Measurements from ENCODE around the gene LAMP5. TPM values are rescaled to one million over a fixed set of nuclear protein-coding genes. Genes with fewer than 3 reads are reported as not detected.

The LAMP5 gene
- total and polyA plus RNA-seq, 2 experiments from 2014 or later: 0.21 to 0.29 TPM

- Mint-ChIP-seq H3K4me1 (peaks cover 55% of the 10 kb centered on the region), H3K36me3 (ENCODE audit: low read depth) (0 out of 3 replicates have a peak, but pooled peaks cover 2% of the 10 kb centered on the region), H3K9me3 (no peaks in the 10 kb centered on the region; the same call in 2 of the 3 replicates), H3K27ac (peak overlapping the region; percentile 81), H3K27me3 (ENCODE audit: insufficient read depth, low read depth, poor library complexity) (peaks cover 21% of the 10 kb centered on the region), H3K4me3 (no peak overlapping the region)
- no peak for DNase-seq (ENCODE audit: low spot score)
- peak overlapping the region; percentile 45 for H3K4me2 ChIP-seq
- no peak for TF ChIP-seq EZH2phosphoT487 (IDR thresholded peaks at IDR 0.05; ENCODE audit: unreplicated experiment)
- TF ChIP-seq EZH2 (IDR thresholded peaks at IDR 0.05; ENCODE audit: low read depth, unreplicated experiment): no peak
- no peak for TF ChIP-seq POLR2AphosphoS5 (IDR thresholded peaks at IDR 0.05; ENCODE audit: low read depth)
- TF ChIP-seq REST (IDR thresholded peaks at IDR 0.05; ENCODE audit: unreplicated experiment): no peak
- no peak for TF ChIP-seq CTCF (conservative IDR thresholded peaks at IDR 0.05; ENCODE audit: low read depth in 2 of 2)
- no peak for TF ChIP-seq ZNF462 (CRISPR knock-in tag; IDR thresholded peaks at IDR 0.05)
- no peak for TF ChIP-seq JUNB (IDR thresholded peaks at IDR 0.05; ENCODE audit: unreplicated experiment)
- no peak for TF ChIP-seq ZNF331 (CRISPR knock-in tag; IDR thresholded peaks at IDR 0.05; ENCODE audit: low read depth)
- no peak for TF ChIP-seq CREB1 (CRISPR knock-in tag; IDR thresholded peaks at IDR 0.05; ENCODE audit: low read depth)
- H3F3A ChIP-seq (replicated peaks; ENCODE audit: low read depth): no peaks in the 10 kb centered on the region
- H4K20me1 ChIP-seq (replicated peaks; ENCODE audit: insufficient read depth): no peaks in the 10 kb centered on the region
- H3K36me3 ChIP-seq (ENCODE audit: insufficient read depth): no peaks in the 10 kb centered on the region
- H3K4me3 ChIP-seq: no peak overlapping the region
- no peak overlapping the region for H3K27ac ChIP-seq (ENCODE audit: low read depth)
- H3K9me2 ChIP-seq (ENCODE audit: insufficient read depth): no peaks in the 10 kb centered on the region
- no peaks in the 10 kb centered on the region for H3K79me2 ChIP-seq (replicated peaks; ENCODE audit: insufficient read depth)
- peaks cover 49% of the 10 kb centered on the region for H3K4me1 ChIP-seq (ENCODE audit: insufficient read depth)
- ATAC-seq: no peak
- no peak overlapping the region for H2AFZ ChIP-seq
- peaks cover 57% of the 10 kb centered on the region for H3K27me3 ChIP-seq (ENCODE audit: insufficient read depth)
These were observed 57.4 kb downstream of the LAMP5 start for GRCh38 chr20:9571783-9572182.

Data from GM23338 (cell line).